Astrocyte of the cerebellum (primary cell): ENCODE results near the gene ASPN.

Experiments used
- DNase-seq: peaks from one replicate; pipeline ENCODE4 v3.0.0-alpha.2; 2011; ENCODE audit warnings: low read depth
- H3K4me3 ChIP-seq: 2 replicates; pipeline ENCODE4 v1.5.1; 2011; ENCODE audit warnings: mild to moderate bottlenecking, low read depth, low read length, moderate library complexity
- in situ Hi-C: cut with HindIII; loops from 2 replicates; pipeline ENCODE4 v1.10.0; 2017; ENCODE audit warnings: low sequenced_read_pairs
- TF ChIP-seq, protein P1 (sequence below): IDR thresholded peaks from 2 replicates; pipeline ENCODE4 v1.5.1; 2012; ENCODE audit warnings: low read length, low read depth, moderate library complexity, mild to moderate bottlenecking; ENCODE audit errors: missing control alignments

The ASPN gene

GRCh38 chr9:92516521-92516920 lies 34.2 kb upstream of the ASPN start:
- DNase-seq, result no peak
- no peak overlapping the region for H3K4me3 ChIP-seq
- in situ Hi-C loops, result no loop called here
- TF ChIP-seq, protein P1, sequence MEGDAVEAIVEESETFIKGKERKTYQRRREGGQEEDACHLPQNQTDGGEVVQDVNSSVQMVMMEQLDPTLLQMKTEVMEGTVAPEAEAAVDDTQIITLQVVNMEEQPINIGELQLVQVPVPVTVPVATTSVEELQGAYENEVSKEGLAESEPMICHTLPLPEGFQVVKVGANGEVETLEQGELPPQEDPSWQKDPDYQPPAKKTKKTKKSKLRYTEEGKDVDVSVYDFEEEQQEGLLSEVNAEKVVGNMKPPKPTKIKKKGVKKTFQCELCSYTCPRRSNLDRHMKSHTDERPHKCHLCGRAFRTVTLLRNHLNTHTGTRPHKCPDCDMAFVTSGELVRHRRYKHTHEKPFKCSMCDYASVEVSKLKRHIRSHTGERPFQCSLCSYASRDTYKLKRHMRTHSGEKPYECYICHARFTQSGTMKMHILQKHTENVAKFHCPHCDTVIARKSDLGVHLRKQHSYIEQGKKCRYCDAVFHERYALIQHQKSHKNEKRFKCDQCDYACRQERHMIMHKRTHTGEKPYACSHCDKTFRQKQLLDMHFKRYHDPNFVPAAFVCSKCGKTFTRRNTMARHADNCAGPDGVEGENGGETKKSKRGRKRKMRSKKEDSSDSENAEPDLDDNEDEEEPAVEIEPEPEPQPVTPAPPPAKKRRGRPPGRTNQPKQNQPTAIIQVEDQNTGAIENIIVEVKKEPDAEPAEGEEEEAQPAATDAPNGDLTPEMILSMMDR, result no peak

DNA sequence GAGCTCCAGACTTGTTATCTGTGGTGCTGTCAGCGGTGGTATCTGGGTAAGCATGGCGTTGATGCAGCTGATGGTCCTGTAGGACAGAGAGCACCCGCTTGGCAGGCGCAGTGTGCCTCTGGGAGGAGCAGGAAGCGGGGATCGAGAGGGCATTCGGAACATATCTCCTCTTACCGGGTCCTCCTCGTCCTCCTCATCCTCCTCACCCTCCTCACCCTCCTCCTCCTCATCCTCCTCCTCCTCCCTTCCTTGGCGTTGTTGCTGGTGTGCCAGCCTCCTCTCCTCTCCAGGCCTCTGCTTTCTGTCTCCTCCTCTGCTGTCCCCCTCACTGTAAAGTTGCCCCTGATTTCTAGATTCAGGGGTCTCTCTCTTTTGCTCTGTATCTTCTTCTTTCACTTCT lies 32.3 kb upstream of the ASPN start:
- in situ Hi-C loops, result no loop called here
- DNase-seq, result no peak
- no peak overlapping the region for H3K4me3 ChIP-seq
- TF ChIP-seq, protein P1, result no peak

- in situ Hi-C loops, result no loop called here
- TF ChIP-seq, protein P1, result no peak
- H3K4me3 ChIP-seq, result no peak overlapping the region
- no peak for DNase-seq
Observed at GRCh38 chr9:92513349-92513748, 31.0 kb upstream of the ASPN start.

DNA sequence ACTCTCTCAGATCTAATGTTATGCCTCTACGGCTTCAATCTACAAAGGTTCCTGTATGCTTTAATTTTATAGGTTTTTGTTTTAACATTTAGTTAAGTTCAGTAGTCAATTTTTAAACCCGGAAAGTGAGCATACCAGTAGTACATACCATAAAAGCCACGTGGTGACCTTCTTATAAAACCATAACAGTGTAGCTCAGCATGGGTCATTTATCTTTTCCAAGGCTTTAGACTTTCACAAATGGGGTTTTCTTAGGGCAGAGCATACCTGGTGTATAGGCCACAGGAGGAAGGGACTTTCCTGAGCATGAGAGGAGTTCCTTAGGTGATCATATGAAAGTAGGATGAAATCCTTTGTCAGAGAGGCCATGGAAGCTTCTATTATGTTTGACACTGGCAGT lies 30.3 kb upstream of the ASPN start:
- DNase-seq, result peak; percentile 60
- TF ChIP-seq, protein P1, result no peak
- in situ Hi-C loops, result no loop called here
- H3K4me3 ChIP-seq, result no peak overlapping the region

DNA sequence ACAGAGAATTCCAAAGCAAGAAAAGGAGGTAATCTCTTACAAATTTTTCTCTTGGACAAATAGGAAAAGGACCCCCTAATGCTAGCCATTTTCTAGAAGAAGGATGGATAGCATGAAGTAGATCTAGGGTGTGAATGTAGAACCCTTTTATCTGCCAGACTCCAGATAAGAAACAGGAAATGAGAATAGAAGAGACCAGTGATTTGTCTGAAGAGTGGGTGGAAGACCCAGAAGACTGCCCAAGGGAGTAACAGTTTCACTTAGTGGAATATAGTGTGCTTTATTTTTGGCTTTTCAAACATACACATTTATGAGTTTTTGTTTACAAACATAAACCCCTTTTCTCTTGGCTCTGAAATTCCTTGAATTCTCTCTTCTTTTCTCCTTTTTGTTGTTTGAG lies 28.4 kb upstream of the ASPN start:
- in situ Hi-C loops, result no loop called here

GRCh38 chr9:92509050-92509449 lies 26.7 kb upstream of the ASPN start:
- in situ Hi-C loops, result no loop called here
- H3K4me3 ChIP-seq, result no peak overlapping the region

More for the DNA sequence above, 28.4 kb upstream of the ASPN start:
- TF ChIP-seq, protein P1, result no peak
- DNase-seq, result no peak
- no peak overlapping the region for H3K4me3 ChIP-seq

More at GRCh38 chr9:92509050-92509449, 26.7 kb upstream of the ASPN start:
- DNase-seq, result no peak
- TF ChIP-seq, protein P1, result no peak
